Measurements from ENCODE around the gene PLA2G6. TPM values are rescaled to one million over a fixed set of nuclear protein-coding genes. Genes with fewer than 3 reads are reported as not detected.
A peak's percentile ranks its signal among the peaks of the same experiment; 100 is the strongest.

Gene PLA2G6
- total RNA-seq, 1 experiment from 2014 or later, result 24.1 TPM

DNA sequence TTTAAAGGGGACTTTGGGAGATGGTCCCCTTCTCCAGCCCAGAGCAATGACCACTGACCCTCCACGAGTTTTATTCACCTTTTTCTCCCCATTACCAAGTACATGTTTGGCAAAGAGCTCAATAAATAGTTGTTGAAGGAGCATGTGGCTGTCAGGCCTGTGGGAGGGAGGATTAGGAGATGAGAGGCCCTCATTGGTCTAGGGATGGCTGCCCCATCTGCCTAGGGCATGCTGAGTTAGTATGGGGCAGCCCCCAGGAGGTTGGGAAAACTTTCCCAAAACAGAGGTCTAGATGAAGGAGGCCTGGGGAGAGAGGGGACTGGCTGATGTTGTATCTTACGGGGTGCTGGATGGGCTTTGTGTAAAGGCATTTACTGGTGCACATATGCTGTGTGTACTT, 30.8 kb upstream of the PLA2G6 start:
- H4K5ac ChIP-seq (ENCODE audit: insufficient read length, low read depth, low read length), result no peak overlapping the region
- H3K27ac ChIP-seq (ENCODE audit: insufficient read length, low read depth, low read length), result no peak overlapping the region
- H3K9ac ChIP-seq (ENCODE audit: extremely low read depth, insufficient read length, low read length), result no peak overlapping the region
- H3K9me3 ChIP-seq (ENCODE audit: control insufficient read depth, low read depth, low read length), result no peaks in the 10 kb centered on the region
- no peak overlapping the region for H2BK20ac ChIP-seq (ENCODE audit: low read depth, low read length, poor library complexity, severe bottlenecking)
- H3K23ac ChIP-seq (ENCODE audit: insufficient read length, low read depth, low read length), result no peak overlapping the region
- Mint-ChIP-seq H3K4me1 (peaks cover 12 to 24% of the 10 kb centered on the region in 2 experiments), H3K36me3 (ENCODE audit: insufficient read depth in 1 of 3, low read depth in 3 of 3) (peaks cover 4 to 8% (median 6%) of the 10 kb centered on the region in 3 experiments), H3K27ac (peak overlapping the region in 1 of 3 experiments; percentile 11; a peak in 1 of 7 replicates), H3K9me3 (peaks cover 0 to 2% of the 10 kb centered on the region in 2 experiments; a peak in 1 of 5 replicates), H3K27me3 (ENCODE audit: low read depth) (peaks cover 22% of the 10 kb centered on the region), H3K4me3 (peak overlapping the region in 1 of 2 experiments; percentile 40; a peak in 1 of 5 replicates)
- no peaks in the 10 kb centered on the region; the same call in 1 of the 2 replicates for H3K27me3 ChIP-seq (ENCODE audit: insufficient read depth, low read length)
- H3K56ac ChIP-seq (ENCODE audit: insufficient read length, low read depth, low read length), result no peak overlapping the region
- no peaks in the 10 kb centered on the region for H3K79me1 ChIP-seq (ENCODE audit: insufficient read depth, low read depth, low read length, poor library complexity, severe bottlenecking)
- no peak overlapping the region for H2BK15ac ChIP-seq (ENCODE audit: low read depth, low read length)
- H2BK5ac ChIP-seq (ENCODE audit: insufficient read length, low read length), result no peak overlapping the region
- H3K18ac ChIP-seq (ENCODE audit: insufficient read length, low read depth, low read length), result no peak overlapping the region
- no peak overlapping the region for H3K14ac ChIP-seq (ENCODE audit: insufficient read depth, low read length)
- no peak overlapping the region for H3K4me2 ChIP-seq (ENCODE audit: insufficient read depth, insufficient read length, low read length)
- no CpG with 5 or more reads among the region's 2 CpGs for WGBS (ENCODE audit: extremely low coverage, insufficient read length, low lambda C conversion rate)
- no peaks in the 10 kb centered on the region for H4K20me1 ChIP-seq (ENCODE audit: control insufficient read depth, insufficient read depth, insufficient read length)
- H2AK5ac ChIP-seq (ENCODE audit: insufficient read length, low read length), result no peak overlapping the region
- no peak overlapping the region for H2AFZ ChIP-seq (ENCODE audit: low read length)
- TF ChIP-seq, protein P1, sequence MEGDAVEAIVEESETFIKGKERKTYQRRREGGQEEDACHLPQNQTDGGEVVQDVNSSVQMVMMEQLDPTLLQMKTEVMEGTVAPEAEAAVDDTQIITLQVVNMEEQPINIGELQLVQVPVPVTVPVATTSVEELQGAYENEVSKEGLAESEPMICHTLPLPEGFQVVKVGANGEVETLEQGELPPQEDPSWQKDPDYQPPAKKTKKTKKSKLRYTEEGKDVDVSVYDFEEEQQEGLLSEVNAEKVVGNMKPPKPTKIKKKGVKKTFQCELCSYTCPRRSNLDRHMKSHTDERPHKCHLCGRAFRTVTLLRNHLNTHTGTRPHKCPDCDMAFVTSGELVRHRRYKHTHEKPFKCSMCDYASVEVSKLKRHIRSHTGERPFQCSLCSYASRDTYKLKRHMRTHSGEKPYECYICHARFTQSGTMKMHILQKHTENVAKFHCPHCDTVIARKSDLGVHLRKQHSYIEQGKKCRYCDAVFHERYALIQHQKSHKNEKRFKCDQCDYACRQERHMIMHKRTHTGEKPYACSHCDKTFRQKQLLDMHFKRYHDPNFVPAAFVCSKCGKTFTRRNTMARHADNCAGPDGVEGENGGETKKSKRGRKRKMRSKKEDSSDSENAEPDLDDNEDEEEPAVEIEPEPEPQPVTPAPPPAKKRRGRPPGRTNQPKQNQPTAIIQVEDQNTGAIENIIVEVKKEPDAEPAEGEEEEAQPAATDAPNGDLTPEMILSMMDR (conservative IDR thresholded peaks at IDR 0.05), result no peak
- H2BK120ac ChIP-seq (ENCODE audit: low read depth, low read length, poor library complexity, severe bottlenecking), result no peak overlapping the region
- no peaks in the 10 kb centered on the region for H3K79me2 ChIP-seq (ENCODE audit: insufficient read depth, low read length)
- H4K91ac ChIP-seq (ENCODE audit: insufficient read length, low read depth, low read length), result no peak overlapping the region
- no peak overlapping the region for H2BK12ac ChIP-seq (ENCODE audit: insufficient read length, low read depth, low read length)
- no peaks in the 10 kb centered on the region for H3K4me1 ChIP-seq (ENCODE audit: insufficient read depth, low read length)
- H3K4ac ChIP-seq (ENCODE audit: low read depth, low read length), result no peak overlapping the region
- no peak overlapping the region for H4K8ac ChIP-seq (replicated peaks; ENCODE audit: insufficient read length, low read depth, low read length)
- DNase-seq, result no peak
- H3T11ph ChIP-seq (ENCODE audit: low read length), result no peak overlapping the region
- H3K23me2 ChIP-seq (ENCODE audit: insufficient read length, low read depth, low read length, poor library complexity, severe bottlenecking), result peaks cover 3% of the 10 kb centered on the region

Data from H9 (cell line).